ENCODE measurements around the gene RALA.

RALA gene

DNA sequence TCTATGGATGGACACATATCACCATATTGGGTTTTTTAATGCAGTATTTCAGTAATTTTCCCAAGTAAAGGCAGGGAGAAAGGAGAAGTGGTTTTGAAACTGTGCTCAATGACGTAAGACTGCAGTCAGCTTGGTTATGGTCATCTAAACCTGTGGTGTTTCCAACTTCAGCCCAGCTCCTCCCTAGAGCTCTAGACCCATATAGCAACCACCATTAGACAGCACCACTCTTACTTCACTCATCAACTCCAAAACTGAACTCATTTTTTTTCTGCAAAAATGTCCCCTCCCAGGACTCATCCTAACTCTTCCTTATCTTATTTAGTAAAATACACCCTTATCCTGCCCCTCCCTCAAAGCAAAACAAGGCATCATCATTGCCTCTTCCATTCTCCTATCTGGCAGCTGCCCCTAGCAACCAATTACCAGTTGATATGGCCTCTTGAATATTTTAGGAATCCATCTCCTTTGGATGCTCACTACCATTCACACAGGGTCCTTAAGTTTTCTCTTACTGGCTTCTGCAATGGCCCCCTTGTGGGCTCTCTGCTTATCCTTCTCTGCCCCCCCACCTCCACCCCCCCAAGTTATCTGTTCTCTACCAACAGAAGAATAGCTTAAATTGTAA lies 1.5 kb upstream of the RALA start:
- DNase-seq (ENCODE audit: insufficient read length, low spot score): no peak
- TF ChIP-seq POLR2A (IDR thresholded peaks at IDR 0.05; ENCODE audit: low read depth, low read length): no peak
- FAIRE-seq: peak; percentile 52

- FAIRE-seq: peak; percentile 38
- no peak for DNase-seq (ENCODE audit: insufficient read length, low spot score)
- TF ChIP-seq POLR2A (IDR thresholded peaks at IDR 0.05; ENCODE audit: low read depth, low read length): no peak
Measured at GRCh38 chr7:39622609-39623008, 763 bp upstream of the RALA start.

- no peak for FAIRE-seq
- DNase-seq (ENCODE audit: insufficient read length, low spot score): peak; percentile 74
- TF ChIP-seq POLR2A (IDR thresholded peaks at IDR 0.05; ENCODE audit: low read depth, low read length): no peak
Measured at GRCh38 chr7:39623732-39624441, 515 bp downstream of the RALA start.

- FAIRE-seq: peak; percentile 77
- TF ChIP-seq POLR2A (IDR thresholded peaks at IDR 0.05; ENCODE audit: low read depth, low read length): no peak
- no peak for DNase-seq (ENCODE audit: insufficient read length, low spot score)
Measured at GRCh38 chr7:39624442-39624807, 1.1 kb downstream of the RALA start.

DNA sequence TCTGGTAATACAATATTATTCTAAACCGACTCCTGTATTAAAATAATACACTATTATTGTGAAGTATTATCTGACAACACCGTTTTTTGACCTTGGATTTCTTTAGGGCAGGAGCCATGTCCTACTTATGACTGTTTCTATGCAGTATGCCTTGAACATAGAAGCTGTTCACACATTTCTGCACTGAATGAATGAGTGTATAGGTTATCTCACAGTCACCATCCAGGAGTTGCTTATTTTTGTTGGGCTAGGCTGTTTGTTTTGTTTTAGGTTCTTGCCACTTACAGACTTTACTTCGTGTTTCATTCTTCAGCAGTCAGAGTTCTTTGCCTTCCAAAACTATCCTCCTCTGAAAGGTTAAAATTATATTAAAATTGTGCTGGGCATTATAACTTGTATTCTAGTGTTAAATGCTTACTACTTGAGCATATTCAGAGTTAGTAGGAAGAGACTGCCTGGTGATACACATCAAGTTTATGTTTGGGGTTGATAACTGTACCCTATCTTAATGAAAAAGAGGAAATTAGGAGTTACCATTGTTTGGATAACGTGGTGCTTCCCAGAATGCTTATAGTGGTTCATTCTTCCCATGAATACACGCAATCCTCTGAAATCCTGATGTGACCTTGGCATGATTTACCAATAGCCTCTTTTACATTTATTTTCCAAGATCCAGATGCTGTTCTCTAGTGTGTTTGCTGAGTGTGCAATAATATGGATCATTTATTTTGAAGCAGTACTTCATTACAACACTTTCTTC lies 1.7 kb downstream of the RALA start:
- FAIRE-seq: no peak
- TF ChIP-seq POLR2A (IDR thresholded peaks at IDR 0.05; ENCODE audit: low read depth, low read length): no peak
- no peak for DNase-seq (ENCODE audit: insufficient read length, low spot score)

- FAIRE-seq: no peak
- no peak for TF ChIP-seq POLR2A (IDR thresholded peaks at IDR 0.05; ENCODE audit: low read depth, low read length)
- DNase-seq (ENCODE audit: insufficient read length, low spot score): no peak
Measured at GRCh38 chr7:39631736-39632308, 8.4 kb downstream of the RALA start.

GRCh38 chr7:39633563-39634477 lies 10.4 kb downstream of the RALA start:
- no peak for TF ChIP-seq POLR2A (IDR thresholded peaks at IDR 0.05; ENCODE audit: low read depth, low read length)
- DNase-seq (ENCODE audit: insufficient read length, low spot score) (no peak), FAIRE-seq (no peak)

GRCh38 chr7:39634478-39634805 lies 11.1 kb downstream of the RALA start:
- TF ChIP-seq POLR2A (IDR thresholded peaks at IDR 0.05; ENCODE audit: low read depth, low read length): no peak
- no peak for FAIRE-seq
- no peak for DNase-seq (ENCODE audit: insufficient read length, low spot score)

DNA sequence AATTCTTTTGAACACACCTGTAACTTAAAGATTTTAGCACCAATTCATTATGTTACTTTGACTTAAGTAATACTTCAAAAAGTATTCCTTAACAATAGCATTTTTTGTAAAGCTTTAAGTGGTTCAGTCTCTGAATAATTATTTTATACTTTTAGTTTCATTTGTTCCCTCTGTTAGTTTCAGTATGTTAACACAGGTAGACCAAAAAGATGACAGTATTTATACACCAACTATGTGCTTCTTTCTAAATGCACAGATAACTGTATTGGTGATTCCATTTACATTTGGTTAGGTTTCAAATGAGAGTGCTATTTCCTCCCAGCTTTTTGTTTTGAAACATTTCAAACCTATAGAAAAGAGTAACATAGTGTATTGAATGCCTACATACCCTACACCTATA lies 14.0 kb downstream of the RALA start:
- TF ChIP-seq POLR2A (IDR thresholded peaks at IDR 0.05; ENCODE audit: low read depth, low read length): no peak

GRCh38 chr7:39637963-39638485 lies 14.7 kb downstream of the RALA start:
- TF ChIP-seq POLR2A (IDR thresholded peaks at IDR 0.05; ENCODE audit: low read depth, low read length): no peak
- FAIRE-seq (no peak), DNase-seq (ENCODE audit: insufficient read length, low spot score) (no peak)

More for the DNA sequence above, 14.0 kb downstream of the RALA start:
- no peak for FAIRE-seq
- DNase-seq (ENCODE audit: insufficient read length, low spot score): no peak

DNA sequence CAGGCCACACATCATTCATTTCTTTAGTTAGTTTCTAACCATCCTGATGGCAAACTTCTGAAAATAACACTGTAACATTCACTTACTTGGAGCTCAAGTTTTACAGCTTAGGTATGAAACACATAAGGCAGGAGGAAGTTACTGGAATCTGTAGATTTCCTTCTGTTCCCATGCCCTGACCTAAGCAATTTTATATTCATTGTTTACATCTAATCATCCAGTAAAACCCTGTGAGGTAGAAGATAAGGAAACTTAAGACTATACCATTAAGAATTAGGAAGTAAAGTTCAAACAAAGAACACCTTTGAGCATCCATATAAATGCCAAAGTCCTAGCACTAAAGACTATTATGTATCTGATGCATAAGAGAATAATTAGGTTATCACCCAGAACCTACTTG lies 19.5 kb downstream of the RALA start:
- TF ChIP-seq POLR2A (IDR thresholded peaks at IDR 0.05; ENCODE audit: low read depth, low read length): no peak
- DNase-seq (ENCODE audit: insufficient read length, low spot score): no peak
- FAIRE-seq: no peak

- TF ChIP-seq POLR2A (IDR thresholded peaks at IDR 0.05; ENCODE audit: low read depth, low read length): no peak
- no peak for DNase-seq (ENCODE audit: insufficient read length, low spot score)
- FAIRE-seq: peak; percentile 81
Measured at GRCh38 chr7:39644170-39644569, 20.8 kb downstream of the RALA start.

Data from H54 (cell line).